Right lobe of liver (tissue), 4 donors: ENCODE data around the gene GABBR1.
A peak's percentile ranks its signal among the peaks of the same experiment; 100 is the strongest.

Experiments
- POLR2A ChIP-seq: fragments of 450-650 bp; IDR thresholded peaks from one replicate; pipeline ENCODE4 v1.6.1; 2017; ENCODE audit warnings: antibody characterized with exemption, mild to moderate bottlenecking
- TF ChIP-seq, protein P1 (sequence below), 4 donors: fragments of 200-600 bp in 3 of 4; fragments of 450-650 bp in 1 of 4; IDR thresholded peaks; one replicate each; pipeline versions ENCODE4 v1.5.1 to v1.8.0; 2016 to 2022; ENCODE audit warnings: antibody characterized with exemption in 4 of 4, mild to moderate bottlenecking in 2 of 4
- donor health status: DM: no; HTN: no; CAD: no.
- donor health status: DM: no; HTN: no; CAD: no.
- donor health status: DM: no; HTN: yes; CAD: no.

DNA sequence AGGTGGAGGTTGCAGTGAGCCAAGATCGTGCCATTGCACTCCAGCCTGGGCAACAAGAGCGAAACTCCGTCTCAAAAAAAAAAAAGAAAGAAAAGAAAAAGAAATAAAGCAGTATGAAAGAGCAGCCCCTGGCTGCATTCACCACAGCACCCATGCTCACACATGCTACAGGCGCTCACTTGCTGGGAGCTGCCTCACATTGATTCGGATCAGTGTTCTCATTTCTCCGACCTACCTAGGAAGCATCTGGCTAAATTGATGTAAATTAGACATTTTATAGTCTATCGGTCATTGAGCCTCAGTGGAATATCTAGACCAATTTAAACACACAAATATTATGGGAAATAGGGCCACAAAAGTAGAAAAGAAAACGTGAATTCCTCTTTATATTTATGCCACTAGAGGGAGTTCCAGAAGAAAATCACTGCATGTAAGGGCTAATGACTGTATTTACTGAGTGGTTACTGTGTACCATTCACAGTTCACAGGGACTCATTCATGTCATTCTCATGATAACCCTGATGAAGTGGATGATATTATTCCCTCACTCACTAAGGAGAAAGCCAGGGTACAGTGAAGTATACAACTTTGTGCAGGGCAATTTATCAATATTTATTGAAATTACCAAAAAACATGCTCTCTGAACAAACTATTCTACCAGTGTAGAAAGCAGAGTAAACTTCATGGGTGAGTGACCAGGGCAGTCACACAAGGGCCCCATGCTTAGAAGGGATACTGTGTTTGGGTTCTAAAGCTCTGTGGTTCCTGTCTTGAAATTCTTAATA, 18.6 kb upstream of the GABBR1 start:
- TF ChIP-seq, protein P1, sequence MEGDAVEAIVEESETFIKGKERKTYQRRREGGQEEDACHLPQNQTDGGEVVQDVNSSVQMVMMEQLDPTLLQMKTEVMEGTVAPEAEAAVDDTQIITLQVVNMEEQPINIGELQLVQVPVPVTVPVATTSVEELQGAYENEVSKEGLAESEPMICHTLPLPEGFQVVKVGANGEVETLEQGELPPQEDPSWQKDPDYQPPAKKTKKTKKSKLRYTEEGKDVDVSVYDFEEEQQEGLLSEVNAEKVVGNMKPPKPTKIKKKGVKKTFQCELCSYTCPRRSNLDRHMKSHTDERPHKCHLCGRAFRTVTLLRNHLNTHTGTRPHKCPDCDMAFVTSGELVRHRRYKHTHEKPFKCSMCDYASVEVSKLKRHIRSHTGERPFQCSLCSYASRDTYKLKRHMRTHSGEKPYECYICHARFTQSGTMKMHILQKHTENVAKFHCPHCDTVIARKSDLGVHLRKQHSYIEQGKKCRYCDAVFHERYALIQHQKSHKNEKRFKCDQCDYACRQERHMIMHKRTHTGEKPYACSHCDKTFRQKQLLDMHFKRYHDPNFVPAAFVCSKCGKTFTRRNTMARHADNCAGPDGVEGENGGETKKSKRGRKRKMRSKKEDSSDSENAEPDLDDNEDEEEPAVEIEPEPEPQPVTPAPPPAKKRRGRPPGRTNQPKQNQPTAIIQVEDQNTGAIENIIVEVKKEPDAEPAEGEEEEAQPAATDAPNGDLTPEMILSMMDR (IDR thresholded peaks at IDR 0.05): peak; percentile 49 to 65 (median 62)
- no peak for TF ChIP-seq POLR2A
